ENCODE results near the gene KAT2A. TPM values are rescaled to one million over a fixed set of nuclear protein-coding genes. Genes with fewer than 3 reads are reported as not detected.

KAT2A gene
- 25.3 TPM for polyA plus RNA-seq (2012; ENCODE audit: low read depth, missing spikeins)

GRCh38 chr17:42120770-42121769, at the start of gene KAT2A:
Gene KAT2A (minus strand): TSS chr17:42121367. CDS start chr17:42121304, 63 bp downstream.
- peak; percentile 63; the same call in 1 of the 2 replicates for TF ChIP-seq POLR2A (IDR thresholded peaks at IDR 0.05; ENCODE audit: low read depth, low read length)
- 0 out of 2 replicates have a peak, but pooled peaks have one; percentile 18 for TF ChIP-seq SPI1 (IDR thresholded peaks at IDR 0.05; ENCODE audit: low read depth, low read length)
- TF ChIP-seq POLR2AphosphoS5 (IDR thresholded peaks at IDR 0.05; ENCODE audit: low read depth, low read length): peak; percentile 72; the same call in 1 of the 2 replicates
- TF ChIP-seq POU2F2 (IDR thresholded peaks at IDR 0.05; ENCODE audit: low read depth, low read length): no peak
- FAIRE-seq (peak; percentile 99), DNase-seq (ENCODE audit: insufficient read length, low spot score) (peak; percentile 97)

- TF ChIP-seq TAF1 (IDR thresholded peaks at IDR 0.05; ENCODE audit: low read depth, low read length): no peak
- TF ChIP-seq SPI1 (IDR thresholded peaks at IDR 0.05; ENCODE audit: low read depth, low read length): no peak
- TF ChIP-seq POU2F2 (IDR thresholded peaks at IDR 0.05; ENCODE audit: low read depth, low read length): no peak
- no peak for TF ChIP-seq POLR2A (IDR thresholded peaks at IDR 0.05; ENCODE audit: low read depth, low read length)
- TF ChIP-seq PAX5 (IDR thresholded peaks at IDR 0.05; ENCODE audit: insufficient read depth, low read length, severe bottlenecking): no peak
- no peak for TF ChIP-seq POLR2AphosphoS5 (IDR thresholded peaks at IDR 0.05; ENCODE audit: low read depth, low read length)
- no peak for DNase-seq (ENCODE audit: insufficient read length, low spot score)
- no peak for FAIRE-seq
Observed at GRCh38 chr17:42169351-42169750, 48.2 kb upstream of the KAT2A start.

GRCh38 chr17:42167807-42168206, 46.6 kb upstream of the KAT2A start:
- DNase-seq (ENCODE audit: insufficient read length, low spot score): no peak
- no peak for TF ChIP-seq POU2F2 (IDR thresholded peaks at IDR 0.05; ENCODE audit: low read depth, low read length)
- no peak for TF ChIP-seq PAX5 (IDR thresholded peaks at IDR 0.05; ENCODE audit: insufficient read depth, low read length, severe bottlenecking)
- TF ChIP-seq POLR2AphosphoS5 (IDR thresholded peaks at IDR 0.05; ENCODE audit: low read depth, low read length): no peak
- no peak for TF ChIP-seq TAF1 (IDR thresholded peaks at IDR 0.05; ENCODE audit: low read depth, low read length)
- no peak for TF ChIP-seq POLR2A (IDR thresholded peaks at IDR 0.05; ENCODE audit: low read depth, low read length)
- no peak for TF ChIP-seq SPI1 (IDR thresholded peaks at IDR 0.05; ENCODE audit: low read depth, low read length)
- no peak for FAIRE-seq

GRCh38 chr17:42166196-42166763, 45.1 kb upstream of the KAT2A start:
- TF ChIP-seq TAF1 (IDR thresholded peaks at IDR 0.05; ENCODE audit: low read depth, low read length) (no peak), POU2F2 (IDR thresholded peaks at IDR 0.05; ENCODE audit: low read depth, low read length) (no peak), POLR2A (IDR thresholded peaks at IDR 0.05; ENCODE audit: low read depth, low read length) (no peak), PAX5 (IDR thresholded peaks at IDR 0.05; ENCODE audit: insufficient read depth, low read length, severe bottlenecking) (no peak), SPI1 (IDR thresholded peaks at IDR 0.05; ENCODE audit: low read depth, low read length) (no peak), POLR2AphosphoS5 (IDR thresholded peaks at IDR 0.05; ENCODE audit: low read depth, low read length) (no peak)
- DNase-seq (ENCODE audit: insufficient read length, low spot score) (no peak), FAIRE-seq (no peak)

GRCh38 chr17:42165751-42166150, 44.6 kb upstream of the KAT2A start:
- DNase-seq (ENCODE audit: insufficient read length, low spot score) (no peak), FAIRE-seq (no peak)
- TF ChIP-seq POU2F2 (IDR thresholded peaks at IDR 0.05; ENCODE audit: low read depth, low read length): no peak
- no peak for TF ChIP-seq TAF1 (IDR thresholded peaks at IDR 0.05; ENCODE audit: low read depth, low read length)
- TF ChIP-seq PAX5 (IDR thresholded peaks at IDR 0.05; ENCODE audit: insufficient read depth, low read length, severe bottlenecking): no peak
- no peak for TF ChIP-seq SPI1 (IDR thresholded peaks at IDR 0.05; ENCODE audit: low read depth, low read length)
- no peak for TF ChIP-seq POLR2AphosphoS5 (IDR thresholded peaks at IDR 0.05; ENCODE audit: low read depth, low read length)
- no peak for TF ChIP-seq POLR2A (IDR thresholded peaks at IDR 0.05; ENCODE audit: low read depth, low read length)

- FAIRE-seq (no peak), DNase-seq (ENCODE audit: insufficient read length, low spot score) (no peak)
- TF ChIP-seq TAF1 (IDR thresholded peaks at IDR 0.05; ENCODE audit: low read depth, low read length) (no peak), POU2F2 (IDR thresholded peaks at IDR 0.05; ENCODE audit: low read depth, low read length) (no peak), SPI1 (IDR thresholded peaks at IDR 0.05; ENCODE audit: low read depth, low read length) (no peak), PAX5 (IDR thresholded peaks at IDR 0.05; ENCODE audit: insufficient read depth, low read length, severe bottlenecking) (no peak), POLR2A (IDR thresholded peaks at IDR 0.05; ENCODE audit: low read depth, low read length) (no peak), POLR2AphosphoS5 (IDR thresholded peaks at IDR 0.05; ENCODE audit: low read depth, low read length) (no peak)
Observed at GRCh38 chr17:42163696-42164407, 42.7 kb upstream of the KAT2A start.

- FAIRE-seq (peak; percentile 31), DNase-seq (ENCODE audit: insufficient read length, low spot score) (no peak)
- TF ChIP-seq TAF1 (IDR thresholded peaks at IDR 0.05; ENCODE audit: low read depth, low read length) (no peak), POLR2AphosphoS5 (IDR thresholded peaks at IDR 0.05; ENCODE audit: low read depth, low read length) (no peak), SPI1 (IDR thresholded peaks at IDR 0.05; ENCODE audit: low read depth, low read length) (no peak), PAX5 (IDR thresholded peaks at IDR 0.05; ENCODE audit: insufficient read depth, low read length, severe bottlenecking) (no peak), POU2F2 (IDR thresholded peaks at IDR 0.05; ENCODE audit: low read depth, low read length) (no peak), POLR2A (IDR thresholded peaks at IDR 0.05; ENCODE audit: low read depth, low read length) (no peak)
Observed at GRCh38 chr17:42163113-42163512, 41.9 kb upstream of the KAT2A start.

GRCh38 chr17:42160531-42160910, 39.4 kb upstream of the KAT2A start:
- DNase-seq (ENCODE audit: insufficient read length, low spot score) (no peak), FAIRE-seq (no peak)
- TF ChIP-seq POLR2AphosphoS5 (IDR thresholded peaks at IDR 0.05; ENCODE audit: low read depth, low read length): no peak
- TF ChIP-seq SPI1 (IDR thresholded peaks at IDR 0.05; ENCODE audit: low read depth, low read length): no peak
- no peak for TF ChIP-seq TAF1 (IDR thresholded peaks at IDR 0.05; ENCODE audit: low read depth, low read length)
- TF ChIP-seq POU2F2 (IDR thresholded peaks at IDR 0.05; ENCODE audit: low read depth, low read length): no peak
- no peak for TF ChIP-seq POLR2A (IDR thresholded peaks at IDR 0.05; ENCODE audit: low read depth, low read length)
- TF ChIP-seq PAX5 (IDR thresholded peaks at IDR 0.05; ENCODE audit: insufficient read depth, low read length, severe bottlenecking): no peak
